Activated CD4-positive, CD25-positive, alpha-beta regulatory T cell treated with anti-CD3 and anti-CD28 coated beads, Interleukin-2, amount 50 U/mL, for 16 hours (primary cell): Measurements from ENCODE around the gene SUN5.

Source experiments
- DNase-seq: peaks from one replicate; pipeline ENCODE4 v3.0.0-alpha.2; 2020; ENCODE audit warnings: low read depth, low spot score

The SUN5 gene

GRCh38 chr20:32995802-32996201, 8.4 kb downstream of the SUN5 start:
- DNase-seq, result no peak

DNA sequence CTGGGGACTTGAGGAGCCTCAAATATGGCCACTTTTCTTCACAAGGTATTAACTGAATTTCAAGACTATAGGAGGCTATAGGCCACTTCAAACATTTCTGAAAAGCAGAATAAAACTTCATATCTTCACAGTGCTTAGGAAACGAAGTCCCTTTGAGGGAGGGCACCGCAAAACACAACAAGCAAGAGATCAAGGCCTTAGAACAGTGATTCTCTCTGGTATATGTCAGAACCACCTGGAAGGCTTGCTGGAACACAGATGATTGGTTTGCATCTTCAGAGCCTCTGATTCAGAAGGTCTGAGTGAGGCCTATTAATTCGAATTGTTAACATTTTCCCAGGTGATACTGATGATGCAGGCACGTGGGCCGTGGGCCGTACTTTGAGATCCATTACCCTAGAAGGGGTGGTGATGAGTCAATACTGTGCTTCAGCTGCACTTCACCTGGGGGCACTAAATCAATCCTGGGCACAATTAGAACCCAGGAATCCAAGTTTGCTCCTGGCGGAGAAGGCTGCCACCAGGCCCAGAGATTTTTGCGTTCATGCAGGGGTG, 10.7 kb downstream of the SUN5 start:
- DNase-seq, result no peak

GRCh38 chr20:32991792-32992641, 12.2 kb downstream of the SUN5 start:
- no peak for DNase-seq

DNA sequence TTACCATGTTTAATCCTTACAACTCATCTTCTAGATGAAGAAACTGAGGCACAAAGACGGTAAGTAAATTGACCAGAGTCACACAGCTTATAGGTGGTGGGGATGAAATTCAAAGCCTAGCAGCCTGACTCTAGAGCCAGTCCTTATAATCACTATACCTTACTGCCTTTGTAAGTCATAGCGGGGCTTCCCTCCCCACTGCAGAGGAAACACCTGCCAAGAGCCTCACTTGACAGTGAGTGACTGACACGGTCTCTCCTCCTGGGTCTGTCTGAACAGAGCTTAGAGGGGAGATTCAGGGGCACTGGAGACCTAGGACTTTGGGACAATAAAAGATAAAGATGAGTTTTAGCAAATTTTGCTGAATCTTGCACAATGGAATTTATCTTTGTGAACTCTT, 12.8 kb downstream of the SUN5 start:
- no peak for DNase-seq

- no peak for DNase-seq
These were observed 13.8 kb downstream of the SUN5 start for GRCh38 chr20:32990426-32990825.

DNA sequence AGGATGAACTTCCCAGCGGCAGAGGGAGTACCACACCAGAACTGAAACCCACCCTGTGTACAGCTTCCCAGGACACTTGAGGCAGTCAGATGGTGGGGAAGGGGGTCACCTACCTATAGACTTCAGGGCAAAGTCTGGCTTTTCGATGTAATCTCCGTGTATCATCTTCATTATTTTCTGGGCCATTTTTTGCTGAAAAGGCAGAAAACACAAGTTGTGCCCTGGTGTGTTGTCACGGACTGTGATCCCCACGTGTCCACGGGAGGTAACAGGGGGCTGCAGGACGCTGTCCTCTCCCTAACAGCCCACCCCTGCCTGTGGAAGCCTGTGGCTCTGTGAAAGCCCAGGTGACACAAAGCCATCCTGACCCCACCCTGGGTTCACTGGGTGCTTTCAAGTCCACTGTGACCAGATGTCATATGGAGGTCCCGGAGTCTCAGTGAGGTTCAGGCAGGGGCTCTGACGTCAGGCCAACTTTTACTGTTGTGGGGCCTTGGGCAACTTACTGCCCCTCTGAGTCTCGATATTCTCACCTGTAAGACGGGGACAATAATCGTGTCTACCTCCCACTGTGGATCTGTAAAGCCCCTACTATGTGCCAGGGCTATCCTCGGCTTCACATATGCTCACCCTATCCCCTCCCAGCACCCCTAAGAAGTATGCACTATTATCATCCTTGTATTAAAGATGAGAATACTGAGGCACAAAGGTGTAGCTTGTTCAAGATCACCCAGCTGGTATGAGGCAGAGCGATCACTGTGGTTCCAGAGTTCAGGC, 14.5 kb downstream of the SUN5 start:
- no peak for DNase-seq

GRCh38 chr20:32988008-32988407, 16.2 kb downstream of the SUN5 start:
- no peak for DNase-seq

DNA sequence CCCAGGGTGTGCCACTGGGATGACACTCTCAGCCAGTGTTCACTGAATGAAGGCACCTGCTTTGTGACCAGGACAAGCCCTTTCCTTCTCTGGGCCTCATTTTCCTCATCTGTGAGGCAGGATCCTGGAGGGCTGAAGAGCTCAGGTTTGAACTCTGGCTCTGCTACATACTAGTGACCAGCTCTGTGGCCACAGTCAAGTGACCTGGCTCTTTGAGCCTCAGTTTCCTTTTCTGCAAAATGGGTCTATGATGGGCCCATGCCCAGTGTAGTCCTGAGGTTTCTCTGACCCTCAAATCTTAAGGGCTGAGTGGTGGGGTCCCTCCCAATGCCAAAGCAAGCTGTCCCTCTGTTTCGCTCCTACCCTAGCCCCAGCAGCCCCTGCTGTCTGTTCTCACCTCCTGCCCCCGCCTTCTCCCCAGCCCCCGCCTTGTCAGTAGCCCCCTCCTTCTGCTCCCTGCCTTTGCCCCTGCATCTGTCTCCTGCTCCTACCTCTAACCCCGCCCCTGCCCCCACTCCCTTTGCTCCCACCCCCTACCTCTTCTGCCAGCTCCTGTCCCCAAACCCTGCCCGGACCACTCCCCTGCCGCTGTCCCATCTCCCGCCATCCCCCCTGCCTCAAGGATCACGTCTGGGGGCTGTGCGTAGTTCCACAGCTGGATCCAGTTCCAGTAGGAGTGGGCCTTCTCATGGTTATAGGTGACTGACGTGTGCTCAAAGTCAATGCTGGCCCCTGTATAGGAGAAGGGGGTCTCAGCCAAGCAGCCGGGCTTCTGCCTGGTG, 17.0 kb downstream of the SUN5 start:
- no peak for DNase-seq

GRCh38 chr20:32986331-32986966, 17.8 kb downstream of the SUN5 start:
- DNase-seq, result no peak

GRCh38 chr20:32985596-32985995, 18.6 kb downstream of the SUN5 start:
- DNase-seq, result no peak

GRCh38 chr20:32984631-32985354, 19.4 kb downstream of the SUN5 start:
- DNase-seq, result no peak

GRCh38 chr20:32984196-32984595, 20.0 kb downstream of the SUN5 start:
- no peak for DNase-seq

- no peak for DNase-seq
These were observed 20.6 kb downstream of the SUN5 start for GRCh38 chr20:32983459-32984112.

- no peak for DNase-seq
These were observed 21.4 kb downstream of the SUN5 start for GRCh38 chr20:32982617-32983458.

DNA sequence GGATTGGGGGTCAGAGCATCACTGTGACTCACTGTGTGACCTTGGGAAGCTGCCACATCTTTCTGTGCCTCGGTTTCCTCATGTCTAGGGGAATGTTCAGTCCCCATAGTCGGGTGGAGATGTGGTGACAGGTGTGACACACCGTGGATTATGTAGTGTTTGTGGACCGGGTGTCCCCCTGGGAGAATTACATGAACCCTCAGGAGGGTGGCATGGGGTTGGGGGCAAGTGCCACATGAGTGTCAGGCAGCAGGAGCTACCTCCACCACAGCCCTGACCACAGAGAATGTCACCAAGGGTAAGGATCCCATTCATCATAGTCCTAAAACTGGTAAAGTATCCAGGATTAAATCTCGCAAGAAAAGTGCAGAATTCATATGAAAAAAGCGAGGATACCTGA, 23.2 kb downstream of the SUN5 start:
- no peak for DNase-seq

- no peak for DNase-seq
These were observed 23.9 kb downstream of the SUN5 start for GRCh38 chr20:32980131-32980941.

DNA sequence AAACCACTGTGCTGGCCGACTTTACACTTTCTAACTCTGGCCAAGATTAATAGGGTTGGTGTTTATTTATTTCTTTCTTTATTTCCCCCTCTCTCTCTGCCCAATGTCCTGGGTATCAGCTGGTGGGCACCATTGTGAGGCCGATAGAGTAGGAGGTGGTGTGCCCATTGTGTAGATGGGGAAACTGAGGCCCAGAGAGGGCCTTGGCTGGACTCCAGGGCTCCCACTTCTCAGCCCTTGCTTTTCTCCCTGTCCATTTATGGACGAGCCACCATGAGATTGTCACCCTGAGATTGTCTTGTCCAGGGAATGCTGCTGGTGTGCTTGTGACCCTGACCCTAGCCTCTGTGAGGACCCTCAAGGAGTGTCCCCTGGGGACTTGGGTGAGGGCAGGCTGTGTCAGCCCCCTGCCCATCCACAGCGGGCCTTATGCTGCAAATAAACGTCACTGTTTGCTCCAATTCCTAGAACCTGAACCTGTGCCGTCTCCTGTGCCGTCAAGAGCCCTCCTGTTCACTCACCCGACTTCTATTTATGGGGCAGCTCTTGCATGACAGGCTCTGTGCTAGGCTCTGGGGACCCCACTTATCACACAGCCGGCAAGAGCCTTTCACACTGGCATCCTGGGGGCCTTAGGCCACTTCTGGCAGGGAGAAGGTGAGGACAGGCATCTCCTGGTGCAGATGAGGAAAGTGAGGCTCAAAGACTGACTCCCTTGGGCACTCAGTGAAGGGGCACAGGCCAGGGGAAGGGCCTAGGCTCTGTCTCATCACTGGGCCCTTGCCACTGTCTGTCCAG, 24.8 kb downstream of the SUN5 start:
- DNase-seq, result no peak

DNA sequence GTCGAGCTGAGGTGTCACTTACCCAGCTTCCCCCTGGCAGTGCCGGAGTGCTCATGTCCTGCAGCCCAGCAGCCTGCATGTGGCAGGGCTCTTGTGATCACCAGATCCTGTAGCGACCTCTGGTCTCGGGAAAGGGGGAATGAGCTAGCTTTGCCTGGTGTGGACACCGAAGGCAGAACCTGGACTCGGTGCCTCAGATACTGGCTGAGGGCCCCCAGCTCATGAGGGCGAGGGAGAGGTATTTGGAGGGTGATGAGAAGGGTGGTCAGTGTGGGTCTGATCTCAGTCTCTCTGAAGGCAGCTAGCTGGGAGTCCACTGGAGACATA, 26.3 kb downstream of the SUN5 start:
- DNase-seq, result no peak
